ENCODE results near the gene LIN54.

GRCh38 chr4:82930848-82931755, 79.5 kb downstream of the LIN54 start:
- no peak for TF ChIP-seq POLR2A (IDR thresholded peaks at IDR 0.05)
- TF ChIP-seq CTCF (IDR thresholded peaks at IDR 0.05) = no peak
